GM12878 (cell line): ENCODE data around the gene CDH1. TPM values are rescaled to one million over a fixed set of nuclear protein-coding genes. Genes with fewer than 3 reads are reported as not detected.

Experiments used
- ATAC-seq: fragments of 200-7000 bp; cut with Tn5 transposase; 3 replicates; pipeline ENCODE4 v1.9.1; 2020; ENCODE audit warnings: mild to moderate bottlenecking, moderate library complexity
- BruUV-seq: library from RNA; stranded (reverse); fragments of 400-500 nt; replicated peaks from 2 replicates; lab custom pipeline; 2021; lab: Mats Ljungman, UMichigan
- CTCF ChIA-PET: fragments of 300-600 bp; sonication (Branson Sonifier 250); formaldehyde crosslinking; extraction: SDS; loops from one replicate; lab custom pipeline; 2021; ENCODE audit warnings: inconsistent platforms; lab: Yijun Ruan, JAX
- POLR2A ChIA-PET: fragments of 350-600 bp; formaldehyde crosslinking; extraction: SDS; loops from one replicate; lab custom pipeline; 2021; ENCODE audit warnings: inconsistent platforms; lab: Charles Lee
- RAD21 ChIA-PET: fragments of 300-600 bp; sonication (Branson Sonifier 250); formaldehyde crosslinking; loops from one replicate; lab custom pipeline; 2023; ENCODE audit warnings: antibody characterized with exemption; ENCODE audit not compliant: unreplicated experiment; lab: Charles Lee
- SMC1A ChIA-PET: fragments of 300-600 bp; sonication (Branson Sonifier 250); formaldehyde crosslinking; loops from one replicate; lab custom pipeline; 2023; ENCODE audit not compliant: unreplicated experiment, uncharacterized antibody; lab: Charles Lee
- DNase-seq: peaks from one replicate; pipeline ENCODE4 v3.0.0-alpha.2; 2011; ENCODE audit warnings: low read depth, low spot score
- FAIRE-seq: peaks from 3 replicates; lab custom pipeline; 2011; peaks lifted over from hg19 to GRCh38; lab: Jason Lieb, UNC
- H2AFZ ChIP-seq: 2 replicates; pipeline ENCODE4 v1.6.0; 2011; ENCODE audit warnings: low read depth, low read length, control low read depth; ENCODE audit not compliant: control insufficient read depth
- H3K27ac ChIP-seq: 2 replicates; pipeline ENCODE4 v1.5.1; 2011; ENCODE audit warnings: control low read depth; ENCODE audit not compliant: control insufficient read depth, insufficient read depth
- H3K27me3 ChIP-seq, 2 experiments: replicated peaks in 1 of 2; 2 replicates each; pipeline versions ENCODE4 v1.6.0 to v1.6.1; 2011; ENCODE audit warnings: low read length in 1 of 2; ENCODE audit not compliant: control insufficient read depth in 2 of 2, insufficient read depth in 2 of 2
- H3K36me3 ChIP-seq, 2 experiments: 2 replicates each; pipeline ENCODE4 v1.5.1; 2011; ENCODE audit warnings: low read length in 1 of 2; ENCODE audit not compliant: control insufficient read depth in 2 of 2, insufficient read depth in 2 of 2
- H3K4me1 ChIP-seq: 2 replicates; pipeline ENCODE4 v1.6.1; 2011; ENCODE audit warnings: mild to moderate bottlenecking, low read length, moderate library complexity, mixed read lengths; ENCODE audit not compliant: control insufficient read depth, insufficient read depth
- H3K4me2 ChIP-seq: 2 replicates; pipeline ENCODE4 v1.6.0; 2011; ENCODE audit warnings: control low read depth; ENCODE audit not compliant: control insufficient read depth, insufficient read depth
- H3K4me3 ChIP-seq: fragments of 200-600 bp; sonication (generic); 2 replicates; pipeline ENCODE4 v1.5.1; 2016
- H3K79me2 ChIP-seq: 2 replicates; pipeline ENCODE4 v1.6.0; 2011; ENCODE audit warnings: low read length; ENCODE audit not compliant: control insufficient read depth, insufficient read depth
- H3K9ac ChIP-seq: 2 replicates; pipeline ENCODE4 v1.8.0; 2011; ENCODE audit warnings: low read length, control low read depth, mixed read lengths; ENCODE audit not compliant: control insufficient read depth, insufficient read depth
- H3K9me3 ChIP-seq: replicated peaks from 3 replicates; pipeline ENCODE4 v1.5.1; 2011; ENCODE audit warnings: mild to moderate bottlenecking, low read length; ENCODE audit not compliant: control insufficient read depth, insufficient read depth
- H4K20me1 ChIP-seq: 2 replicates; pipeline ENCODE4 v1.6.0; 2011; ENCODE audit not compliant: control insufficient read depth, insufficient read depth
- WGBS: methylation state at CpG from one replicate; pipeline ENCODE4 v1.1.6; 2016; ENCODE audit warnings: low lambda C conversion rate; ENCODE audit not compliant: insufficient replicate concordance, insufficient coverage; ENCODE audit errors: missing lambda C conversion rate; 5-methylcytosine and 5-hydroxymethylcytosine counted together
- in situ Hi-C: fragments of 300-500 bp; cut with MboI; formaldehyde crosslinking; loops from 9 replicates; pipeline ENCODE4 v1.14.3; 2018; ENCODE audit warnings: mixed read lengths
- intact Hi-C: fragments of 100-400 bp; cut with micrococcal nuclease; formaldehyde crosslinking; loops from one replicate; pipeline ENCODE4 v1.14.2; 2022; ENCODE audit not compliant: unreplicated experiment
- polyA plus RNA-seq, 11 experiments: library from polyadenylated mRNA; depleted of rRNA in 4 of 11; unstranded in 6 of 11; stranded (reverse) in 5 of 11; fragments of >200 nt; fragmentation: Nextera tagmentation in 4 of 11; fragmentation: Illumina TruSeq in 1 of 11; extraction: Ambion mirVana in 4 of 11; extraction: Trizol in 1 of 11; gene quantifications; 1 replicate in 1 of 11; 2 replicates in 10 of 11; pipeline versions ENCODE4 v1.2.1 to v1.2.3, GENCODE V29; 2011 to 2016; ENCODE audit warnings: inconsistent platforms in 2 of 11, missing spikeins in 2 of 11, low read depth in 1 of 11
- total RNA-seq, 4 experiments: library from RNA; depleted of rRNA in 3 of 4; stranded (reverse); fragments of >200 nt in 3 of 4; fragmentation: Illumina TruSeq in 1 of 4; extraction: Trizol in 1 of 4; gene quantifications; 2 replicates each; pipeline versions ENCODE4 v1.2.1 to v1.2.3, GENCODE V29; 2013 to 2021
- TF ChIP-seq, protein P1 (sequence below): IDR thresholded peaks from 2 replicates; pipeline ENCODE4 v1.6.1; 2011; ENCODE audit warnings: low read depth, low read length, improper control_type of control experiment, borderline replicate concordance
- TF ChIP-seq, protein P2 (sequence below): fragments of 450-650 bp; IDR thresholded peaks from 2 replicates; pipeline ENCODE4 v1.6.1; 2016; ENCODE audit warnings: mild to moderate bottlenecking, moderate library complexity, borderline replicate concordance
- TF ChIP-seq, protein P3 (sequence below): fragments of 450-650 bp; IDR thresholded peaks from 2 replicates; pipeline ENCODE4 v1.6.1; 2017; ENCODE audit warnings: mild to moderate bottlenecking

Gene CDH1
- total and polyA plus RNA-seq, 10 of the 15 experiments (the other 5 are each of a cell fraction or from before 2014, with no cell fraction given) = 2.2 to 30.6 (median 17.7) TPM

DNA sequence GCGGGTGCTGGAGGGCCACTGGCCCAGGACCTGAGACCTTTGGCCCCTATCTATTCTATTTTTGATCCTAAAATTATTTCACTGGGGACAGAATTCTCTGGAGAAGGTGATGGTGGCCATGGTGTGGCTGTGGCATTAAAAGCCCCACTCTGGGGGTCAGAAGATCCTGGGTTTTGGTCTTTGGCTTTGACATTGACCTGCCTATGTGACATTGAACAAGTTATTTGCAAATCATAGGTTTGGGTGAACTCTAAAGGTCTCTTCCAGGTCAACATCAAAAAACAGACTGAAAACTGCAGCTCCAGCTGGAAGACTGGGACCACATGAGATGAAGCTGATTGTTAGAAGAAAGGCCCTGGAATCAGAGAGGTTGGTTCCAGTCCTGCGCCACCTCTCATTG is 2.3 kb upstream of the CDH1 start:
- Histone ChIP-seq H2AFZ (no peak overlapping the region), H3K4me1 (peaks cover 2% of the 10 kb centered on the region), H3K4me2 (no peak overlapping the region), H3K36me3 (no peaks in the 10 kb centered on the region), H4K20me1 (no peaks in the 10 kb centered on the region), H3K9ac (no peak overlapping the region)
- POLR2A ChIA-PET = interaction anchor here (1.1 kb wide), 1 partner anchor 22 kb away, joined by 4 read pairs; no protein-coding TSS in a partner anchor
- CTCF ChIA-PET = interaction anchor here (0.9 kb wide), 1 partner anchor 389 kb away, joined by 4 read pairs; no protein-coding TSS in a partner anchor
- in situ Hi-C loops = no loop called here
- RAD21 ChIA-PET = interaction anchor here (1.0 kb wide), 1 partner anchor 14 kb away, joined by 6 read pairs; no protein-coding TSS in a partner anchor
- no peak for FAIRE-seq
- intact Hi-C loops = no loop called here
- TF ChIP-seq, protein P1, sequence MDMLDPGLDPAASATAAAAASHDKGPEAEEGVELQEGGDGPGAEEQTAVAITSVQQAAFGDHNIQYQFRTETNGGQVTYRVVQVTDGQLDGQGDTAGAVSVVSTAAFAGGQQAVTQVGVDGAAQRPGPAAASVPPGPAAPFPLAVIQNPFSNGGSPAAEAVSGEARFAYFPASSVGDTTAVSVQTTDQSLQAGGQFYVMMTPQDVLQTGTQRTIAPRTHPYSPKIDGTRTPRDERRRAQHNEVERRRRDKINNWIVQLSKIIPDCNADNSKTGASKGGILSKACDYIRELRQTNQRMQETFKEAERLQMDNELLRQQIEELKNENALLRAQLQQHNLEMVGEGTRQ = no peak
- TF ChIP-seq, protein P2, sequence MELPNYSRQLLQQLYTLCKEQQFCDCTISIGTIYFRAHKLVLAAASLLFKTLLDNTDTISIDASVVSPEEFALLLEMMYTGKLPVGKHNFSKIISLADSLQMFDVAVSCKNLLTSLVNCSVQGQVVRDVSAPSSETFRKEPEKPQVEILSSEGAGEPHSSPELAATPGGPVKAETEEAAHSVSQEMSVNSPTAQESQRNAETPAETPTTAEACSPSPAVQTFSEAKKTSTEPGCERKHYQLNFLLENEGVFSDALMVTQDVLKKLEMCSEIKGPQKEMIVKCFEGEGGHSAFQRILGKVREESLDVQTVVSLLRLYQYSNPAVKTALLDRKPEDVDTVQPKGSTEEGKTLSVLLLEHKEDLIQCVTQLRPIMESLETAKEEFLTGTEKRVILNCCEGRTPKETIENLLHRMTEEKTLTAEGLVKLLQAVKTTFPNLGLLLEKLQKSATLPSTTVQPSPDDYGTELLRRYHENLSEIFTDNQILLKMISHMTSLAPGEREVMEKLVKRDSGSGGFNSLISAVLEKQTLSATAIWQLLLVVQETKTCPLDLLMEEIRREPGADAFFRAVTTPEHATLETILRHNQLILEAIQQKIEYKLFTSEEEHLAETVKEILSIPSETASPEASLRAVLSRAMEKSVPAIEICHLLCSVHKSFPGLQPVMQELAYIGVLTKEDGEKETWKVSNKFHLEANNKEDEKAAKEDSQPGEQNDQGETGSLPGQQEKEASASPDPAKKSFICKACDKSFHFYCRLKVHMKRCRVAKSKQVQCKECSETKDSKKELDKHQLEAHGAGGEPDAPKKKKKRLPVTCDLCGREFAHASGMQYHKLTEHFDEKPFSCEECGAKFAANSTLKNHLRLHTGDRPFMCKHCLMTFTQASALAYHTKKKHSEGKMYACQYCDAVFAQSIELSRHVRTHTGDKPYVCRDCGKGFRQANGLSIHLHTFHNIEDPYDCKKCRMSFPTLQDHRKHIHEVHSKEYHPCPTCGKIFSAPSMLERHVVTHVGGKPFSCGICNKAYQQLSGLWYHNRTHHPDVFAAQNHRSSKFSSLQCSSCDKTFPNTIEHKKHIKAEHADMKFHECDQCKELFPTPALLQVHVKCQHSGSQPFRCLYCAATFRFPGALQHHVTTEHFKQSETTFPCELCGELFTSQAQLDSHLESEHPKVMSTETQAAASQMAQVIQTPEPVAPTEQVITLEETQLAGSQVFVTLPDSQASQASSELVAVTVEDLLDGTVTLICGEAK = no peak
- TF ChIP-seq, protein P3, sequence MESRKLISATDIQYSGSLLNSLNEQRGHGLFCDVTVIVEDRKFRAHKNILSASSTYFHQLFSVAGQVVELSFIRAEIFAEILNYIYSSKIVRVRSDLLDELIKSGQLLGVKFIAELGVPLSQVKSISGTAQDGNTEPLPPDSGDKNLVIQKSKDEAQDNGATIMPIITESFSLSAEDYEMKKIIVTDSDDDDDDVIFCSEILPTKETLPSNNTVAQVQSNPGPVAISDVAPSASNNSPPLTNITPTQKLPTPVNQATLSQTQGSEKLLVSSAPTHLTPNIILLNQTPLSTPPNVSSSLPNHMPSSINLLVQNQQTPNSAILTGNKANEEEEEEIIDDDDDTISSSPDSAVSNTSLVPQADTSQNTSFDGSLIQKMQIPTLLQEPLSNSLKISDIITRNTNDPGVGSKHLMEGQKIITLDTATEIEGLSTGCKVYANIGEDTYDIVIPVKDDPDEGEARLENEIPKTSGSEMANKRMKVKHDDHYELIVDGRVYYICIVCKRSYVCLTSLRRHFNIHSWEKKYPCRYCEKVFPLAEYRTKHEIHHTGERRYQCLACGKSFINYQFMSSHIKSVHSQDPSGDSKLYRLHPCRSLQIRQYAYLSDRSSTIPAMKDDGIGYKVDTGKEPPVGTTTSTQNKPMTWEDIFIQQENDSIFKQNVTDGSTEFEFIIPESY = no peak
- TF ChIP-seq, all 136 proteins: peak for 0
- ATAC-seq = no peak
- no peaks in the 10 kb centered on the region for H3K79me2 ChIP-seq
- no peak for DNase-seq
- 97% methylated on average over 2 of the region's 2 CpGs for WGBS
- SMC1A ChIA-PET = interaction anchor here (0.6 to 2.4 kb wide), 3 partner anchors 15 to 22 kb away, joined by 3 to 7 read pairs (median 5); no protein-coding TSS in a partner anchor
- no TSS peak for BruUV-seq
- no peak overlapping the region for H3K27ac ChIP-seq
- no peaks in the 10 kb centered on the region; a peak in 1 of 4 replicates for H3K27me3 ChIP-seq
- no peaks in the 10 kb centered on the region; the same call in 2 of the 3 replicates for H3K9me3 ChIP-seq
- no peak overlapping the region for H3K4me3 ChIP-seq
